ENCODE measurements around the gene ZFP57. TPM values are rescaled to one million over a fixed set of nuclear protein-coding genes. Genes with fewer than 3 reads are reported as not detected.

The ZFP57 gene
- total RNA-seq, 1 experiment from 2014 or later = not detected

DNA sequence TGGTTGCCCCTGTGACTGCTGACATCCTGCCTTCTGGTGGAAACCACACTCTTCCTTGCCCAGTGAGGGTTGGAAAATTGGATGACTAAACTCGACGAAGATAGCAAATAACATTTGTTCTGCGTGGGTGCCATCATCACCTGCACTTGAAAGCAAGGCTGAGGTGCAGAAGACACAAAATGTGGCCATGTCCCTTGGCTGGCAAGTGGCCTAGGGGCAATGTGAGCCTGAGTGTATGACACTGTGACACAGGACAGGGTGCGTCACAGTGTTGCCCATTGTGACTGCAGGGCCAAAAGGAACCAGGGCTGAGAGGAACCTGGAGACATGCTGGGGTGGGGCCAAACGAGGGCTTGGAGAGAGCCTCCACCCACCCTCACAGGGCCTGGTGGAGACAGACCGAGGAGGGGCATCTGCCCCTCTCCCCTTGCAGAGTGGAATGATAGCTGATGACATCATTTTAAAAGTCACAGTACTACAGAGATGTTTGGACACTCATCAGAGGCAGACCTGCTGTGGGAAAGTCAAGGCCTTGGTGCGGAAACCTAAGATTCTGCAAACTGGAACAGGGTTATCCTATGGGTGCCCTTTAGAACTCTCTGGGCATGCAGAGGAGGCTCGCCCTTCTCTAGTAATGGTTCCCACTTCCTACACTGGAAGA, 29.5 kb upstream of the ZFP57 start:
- H3K4me1 ChIP-seq (ENCODE audit: insufficient read depth, low read length, poor library complexity, severe bottlenecking) = no peaks in the 10 kb centered on the region
- ChIA-PET CTCF (no interaction called here), POLR2A (ENCODE audit: low non-redundant PET) (no interaction called here)
- no peaks in the 10 kb centered on the region for H3K9me3 ChIP-seq (ENCODE audit: low read depth, low read length, poor library complexity, severe bottlenecking)
- no peak overlapping the region for H3K4me3 ChIP-seq (ENCODE audit: low read depth, low read length, poor library complexity, severe bottlenecking)
- peaks cover 29% of the 10 kb centered on the region for H3K27me3 ChIP-seq (replicated peaks; ENCODE audit: insufficient read depth, low read depth, low read length, poor library complexity)
- intact Hi-C loops (cut with micrococcal nuclease; ENCODE audit: unreplicated experiment) = no loop called here
- BruUV-seq (replicated peaks) = no TSS peak
- no peak overlapping the region for H3K27ac ChIP-seq (ENCODE audit: low read depth, low read length, poor library complexity, severe bottlenecking)
- no peaks in the 10 kb centered on the region for H3K36me3 ChIP-seq (ENCODE audit: insufficient read depth, low read length, poor library complexity, severe bottlenecking)
- no peak for DNase-seq (ENCODE audit: low spot score)
- TF ChIP-seq, protein P1, sequence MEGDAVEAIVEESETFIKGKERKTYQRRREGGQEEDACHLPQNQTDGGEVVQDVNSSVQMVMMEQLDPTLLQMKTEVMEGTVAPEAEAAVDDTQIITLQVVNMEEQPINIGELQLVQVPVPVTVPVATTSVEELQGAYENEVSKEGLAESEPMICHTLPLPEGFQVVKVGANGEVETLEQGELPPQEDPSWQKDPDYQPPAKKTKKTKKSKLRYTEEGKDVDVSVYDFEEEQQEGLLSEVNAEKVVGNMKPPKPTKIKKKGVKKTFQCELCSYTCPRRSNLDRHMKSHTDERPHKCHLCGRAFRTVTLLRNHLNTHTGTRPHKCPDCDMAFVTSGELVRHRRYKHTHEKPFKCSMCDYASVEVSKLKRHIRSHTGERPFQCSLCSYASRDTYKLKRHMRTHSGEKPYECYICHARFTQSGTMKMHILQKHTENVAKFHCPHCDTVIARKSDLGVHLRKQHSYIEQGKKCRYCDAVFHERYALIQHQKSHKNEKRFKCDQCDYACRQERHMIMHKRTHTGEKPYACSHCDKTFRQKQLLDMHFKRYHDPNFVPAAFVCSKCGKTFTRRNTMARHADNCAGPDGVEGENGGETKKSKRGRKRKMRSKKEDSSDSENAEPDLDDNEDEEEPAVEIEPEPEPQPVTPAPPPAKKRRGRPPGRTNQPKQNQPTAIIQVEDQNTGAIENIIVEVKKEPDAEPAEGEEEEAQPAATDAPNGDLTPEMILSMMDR (conservative IDR thresholded peaks at IDR 0.05; ENCODE audit: low read depth, low read length) = no peak
- TF ChIP-seq EZH2 (IDR thresholded peaks at IDR 0.05; ENCODE audit: borderline replicate concordance, low read depth, low read length, poor library complexity, severe bottlenecking) = no peak

DNA sequence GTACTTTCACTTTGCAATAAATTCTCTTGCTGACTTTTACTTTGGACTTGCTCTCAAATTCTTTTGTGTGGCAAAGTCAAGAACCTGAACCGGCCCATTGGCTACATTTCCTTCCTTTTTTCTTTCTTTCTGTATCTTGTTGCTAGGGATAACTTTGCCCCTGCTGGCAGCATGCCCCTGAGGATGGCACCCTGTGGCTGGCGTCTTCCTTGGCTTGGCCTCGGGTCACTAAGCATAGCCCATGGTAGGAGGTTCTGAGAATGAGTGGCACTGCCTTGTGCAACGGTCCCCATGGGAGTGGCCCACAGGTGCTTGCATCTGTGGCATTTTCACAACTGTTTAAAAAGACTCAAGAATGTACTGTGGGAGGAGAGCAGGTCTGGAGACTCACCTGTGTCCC, 28.2 kb upstream of the ZFP57 start:
- intact Hi-C loops (cut with micrococcal nuclease; ENCODE audit: unreplicated experiment) = loop anchor here (5.0 kb wide), 2 partner anchors 43 to 303 kb away; no protein-coding TSS in a partner anchor
- Histone ChIP-seq H3K27ac (ENCODE audit: low read depth, low read length, poor library complexity, severe bottlenecking) (no peak overlapping the region), H3K4me3 (ENCODE audit: low read depth, low read length, poor library complexity, severe bottlenecking) (no peak overlapping the region), H3K9me3 (ENCODE audit: low read depth, low read length, poor library complexity, severe bottlenecking) (no peaks in the 10 kb centered on the region), H3K27me3 (replicated peaks; ENCODE audit: insufficient read depth, low read depth, low read length, poor library complexity) (peaks cover 24% of the 10 kb centered on the region), H3K36me3 (ENCODE audit: insufficient read depth, low read length, poor library complexity, severe bottlenecking) (no peaks in the 10 kb centered on the region), H3K4me1 (ENCODE audit: insufficient read depth, low read length, poor library complexity, severe bottlenecking) (no peaks in the 10 kb centered on the region)
- ChIA-PET POLR2A (ENCODE audit: low non-redundant PET) (no interaction called here), CTCF (no interaction called here)
- no peak for DNase-seq (ENCODE audit: low spot score)
- BruUV-seq (replicated peaks) = no TSS peak
- no peak for TF ChIP-seq EZH2 (IDR thresholded peaks at IDR 0.05; ENCODE audit: borderline replicate concordance, low read depth, low read length, poor library complexity, severe bottlenecking)

GRCh38 chr6:29708432-29709179, 27.7 kb upstream of the ZFP57 start:
- no TSS peak for BruUV-seq (replicated peaks)
- H3K27ac ChIP-seq (ENCODE audit: low read depth, low read length, poor library complexity, severe bottlenecking) = no peak overlapping the region
- TF ChIP-seq, protein P1 (conservative IDR thresholded peaks at IDR 0.05; ENCODE audit: low read depth, low read length) = no peak
- TF ChIP-seq EZH2 (IDR thresholded peaks at IDR 0.05; ENCODE audit: borderline replicate concordance, low read depth, low read length, poor library complexity, severe bottlenecking) = no peak
- peaks cover 24% of the 10 kb centered on the region for H3K27me3 ChIP-seq (replicated peaks; ENCODE audit: insufficient read depth, low read depth, low read length, poor library complexity)
- no peak for DNase-seq (ENCODE audit: low spot score)
- H3K36me3 ChIP-seq (ENCODE audit: insufficient read depth, low read length, poor library complexity, severe bottlenecking) = no peaks in the 10 kb centered on the region
- H3K4me3 ChIP-seq (ENCODE audit: low read depth, low read length, poor library complexity, severe bottlenecking) = no peak overlapping the region
- ChIA-PET POLR2A (ENCODE audit: low non-redundant PET) (no interaction called here), CTCF (no interaction called here)
- no peaks in the 10 kb centered on the region for H3K4me1 ChIP-seq (ENCODE audit: insufficient read depth, low read length, poor library complexity, severe bottlenecking)
- H3K9me3 ChIP-seq (ENCODE audit: low read depth, low read length, poor library complexity, severe bottlenecking) = no peaks in the 10 kb centered on the region
- intact Hi-C loops (cut with micrococcal nuclease; ENCODE audit: unreplicated experiment) = loop anchor here (5.0 kb wide), 2 partner anchors 44 to 304 kb away; no protein-coding TSS in a partner anchor

Measured in A673 (cell line).